GM18502 (cell line): ENCODE measurements around the gene ACSL3.

Experiments
- ATAC-seq: cut with Tn5 transposase; IDR thresholded peaks from one replicate; pipeline ENCODE4 v1.9.1; 2021; ENCODE audit warnings: mild to moderate bottlenecking; ENCODE audit not compliant: unreplicated experiment, poor library complexity

Gene ACSL3

DNA sequence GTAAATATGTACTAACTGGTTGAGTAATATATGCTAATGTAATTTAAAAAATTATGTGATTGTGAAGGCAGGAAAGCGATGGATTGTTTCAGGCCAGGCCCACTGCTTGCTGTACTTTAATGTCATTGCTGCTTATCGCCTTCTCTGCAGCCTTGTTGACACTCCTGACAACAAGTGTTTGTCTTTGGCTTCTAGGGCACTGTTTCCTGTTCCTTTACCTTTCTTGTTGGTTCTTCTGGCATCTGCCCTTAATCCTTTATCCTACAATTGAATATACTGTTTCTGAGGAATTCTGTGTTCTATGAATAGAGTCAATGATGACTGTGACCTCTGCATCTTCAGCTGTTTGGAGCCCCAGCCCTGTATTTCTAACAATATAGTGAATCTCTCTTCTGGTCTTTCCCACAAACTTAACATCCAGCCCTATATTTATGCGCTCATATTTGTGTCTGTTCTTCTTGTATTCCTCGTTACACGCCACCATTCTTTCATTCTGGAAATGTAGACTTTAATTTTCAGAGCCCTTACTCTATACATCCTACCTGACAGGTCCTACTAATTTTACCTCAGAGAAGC, 17.6 kb downstream of the ACSL3 start:
- ATAC-seq: no peak

DNA sequence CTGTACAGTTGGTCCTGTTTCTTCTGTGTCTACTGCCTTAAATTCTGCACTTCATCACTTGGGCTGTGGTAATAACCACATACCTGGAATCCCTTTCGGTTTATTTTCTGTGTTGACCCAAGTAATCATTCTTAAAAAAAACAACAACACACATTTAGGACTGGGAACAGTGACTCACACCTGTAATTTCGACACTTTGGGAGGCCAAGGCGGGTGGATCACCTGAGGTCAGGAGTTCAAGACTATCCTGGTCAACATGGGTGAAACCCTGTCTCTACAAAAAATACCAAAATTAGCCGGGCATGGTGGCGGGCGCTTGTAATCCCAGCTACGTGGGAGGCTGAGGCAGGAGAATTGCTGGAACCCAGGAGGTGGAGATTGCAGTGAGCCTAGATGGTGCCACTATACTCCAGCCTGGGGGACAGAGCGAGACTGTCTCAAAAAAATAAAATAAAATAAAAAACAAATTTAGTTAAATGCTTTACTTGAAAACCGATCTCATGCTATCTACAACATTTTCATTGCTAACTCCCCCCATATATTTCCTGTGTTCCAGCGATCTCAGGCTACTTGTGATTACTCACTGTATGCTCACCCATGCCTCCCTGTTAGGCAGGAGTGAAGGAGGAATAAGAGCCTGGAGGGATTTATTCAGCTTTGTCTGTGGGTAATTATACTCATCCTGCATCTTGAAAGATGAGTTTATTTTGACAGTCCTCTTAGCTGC, 18.2 kb downstream of the ACSL3 start:
- no peak for ATAC-seq

DNA sequence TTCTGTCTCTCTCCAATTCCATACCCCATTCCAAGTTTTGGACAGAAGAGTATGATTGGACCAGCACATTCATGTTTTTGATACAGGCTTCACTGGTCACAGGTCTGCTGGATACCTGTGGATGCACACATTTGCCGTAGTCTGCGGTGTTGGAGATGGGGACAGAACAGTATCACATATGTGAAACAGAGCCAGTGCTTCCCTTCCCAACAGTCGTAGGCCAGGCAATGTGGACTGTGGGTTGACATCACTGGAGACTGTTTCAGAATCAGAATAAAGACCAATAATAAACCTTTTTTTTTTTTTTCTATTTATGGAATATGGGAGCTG, 18.7 kb downstream of the ACSL3 start:
- ATAC-seq: no peak

DNA sequence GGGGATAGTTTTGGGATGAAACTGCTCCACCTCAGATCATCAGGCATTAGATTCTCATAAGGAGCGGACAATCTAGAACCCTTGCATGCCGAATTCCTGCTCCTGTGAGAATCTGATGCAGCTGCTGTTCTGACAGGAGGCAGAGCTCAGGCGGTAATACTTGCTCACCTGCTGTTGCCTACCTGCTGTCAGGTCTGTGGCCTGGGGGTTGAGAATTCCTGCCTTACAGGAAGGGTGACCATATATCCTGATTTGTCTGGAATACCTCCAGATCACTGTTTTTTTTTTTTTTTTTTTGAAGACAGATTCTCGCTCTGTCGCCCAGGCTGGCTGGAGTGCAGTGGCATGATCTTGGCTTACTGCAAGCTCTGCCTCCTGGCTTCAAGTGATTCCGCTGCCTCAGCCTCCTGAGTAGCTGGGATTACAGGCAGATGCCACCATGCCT, 21.7 kb downstream of the ACSL3 start:
- ATAC-seq: no peak

DNA sequence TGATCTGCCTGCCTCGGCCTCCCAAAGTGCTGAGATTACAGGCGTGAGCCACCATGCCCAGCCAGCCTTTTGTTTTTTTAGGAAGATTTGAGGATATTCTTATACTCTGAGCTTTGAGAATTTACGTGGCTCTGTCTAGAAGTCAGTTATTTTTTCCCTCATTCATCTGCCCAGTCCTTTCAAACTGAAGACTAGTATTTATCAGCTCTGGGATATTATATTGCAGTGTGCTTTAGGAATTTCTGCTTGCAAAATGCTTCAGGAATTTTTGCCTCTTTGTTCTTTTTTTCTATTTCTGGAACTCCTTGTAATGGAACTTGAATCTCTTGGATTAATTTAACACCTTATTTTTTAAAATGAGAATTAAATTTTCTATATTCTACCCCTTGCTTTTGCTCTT, 22.6 kb downstream of the ACSL3 start:
- ATAC-seq: no peak

DNA sequence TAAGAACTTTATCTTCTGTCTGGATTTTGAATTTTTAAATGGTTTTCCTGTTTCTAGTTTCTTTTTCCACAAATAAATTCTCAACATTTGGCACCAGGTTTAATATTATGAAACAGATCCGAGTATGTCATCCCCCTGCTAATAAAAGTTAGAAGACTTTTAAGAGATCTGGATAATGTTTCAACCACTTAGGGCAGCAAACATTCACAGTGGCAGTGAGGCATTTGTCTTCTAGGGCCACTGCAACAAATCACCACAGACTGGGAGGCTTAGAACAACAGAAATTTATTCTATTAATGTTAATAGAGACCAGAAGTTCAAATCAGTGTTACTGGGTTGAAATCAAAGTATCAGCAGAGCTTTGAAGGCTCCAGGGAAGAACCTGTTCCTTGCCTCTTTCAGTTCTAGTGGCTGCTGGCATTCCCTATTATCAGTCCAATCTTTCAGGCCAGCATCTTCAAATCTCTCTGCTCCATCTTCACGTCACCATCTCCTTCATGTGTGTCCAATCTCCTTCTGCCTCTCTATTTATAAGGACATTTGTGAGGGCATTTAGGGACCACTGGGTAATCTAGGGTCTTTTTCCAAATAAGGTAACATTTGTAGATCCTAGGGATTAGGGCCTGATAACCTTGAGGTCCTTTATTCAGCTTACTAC, 23.4 kb downstream of the ACSL3 start:
- ATAC-seq: no peak

- no peak for ATAC-seq
Observed at GRCh38 chr2:222884805-222885424, 24.1 kb downstream of the ACSL3 start.

GRCh38 chr2:222887124-222887523, 26.3 kb downstream of the ACSL3 start:
- ATAC-seq: no peak

DNA sequence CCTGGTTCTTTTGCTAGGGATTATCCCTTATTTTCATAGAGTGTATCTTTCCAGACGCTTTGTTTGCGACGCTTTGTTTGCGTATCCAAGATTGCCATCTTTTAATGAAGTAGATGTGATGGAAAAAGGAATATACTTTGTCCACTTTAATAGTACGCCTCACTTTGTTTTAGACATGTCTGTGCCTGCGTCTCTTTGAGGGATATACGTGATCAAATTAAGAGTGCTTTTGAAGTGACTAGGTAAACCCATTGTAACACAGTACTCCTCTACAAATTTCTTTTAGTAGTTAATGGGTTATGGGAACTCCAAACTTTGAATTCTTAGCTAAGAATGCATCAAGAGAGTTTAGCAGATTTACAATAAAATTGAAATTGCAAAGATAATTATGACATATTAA, 27.9 kb downstream of the ACSL3 start:
- ATAC-seq: no peak

- no peak for ATAC-seq
Observed at GRCh38 chr2:222891890-222892289, 31.1 kb downstream of the ACSL3 start.

- ATAC-seq: no peak
Observed at GRCh38 chr2:222892321-222892720, 31.5 kb downstream of the ACSL3 start.

DNA sequence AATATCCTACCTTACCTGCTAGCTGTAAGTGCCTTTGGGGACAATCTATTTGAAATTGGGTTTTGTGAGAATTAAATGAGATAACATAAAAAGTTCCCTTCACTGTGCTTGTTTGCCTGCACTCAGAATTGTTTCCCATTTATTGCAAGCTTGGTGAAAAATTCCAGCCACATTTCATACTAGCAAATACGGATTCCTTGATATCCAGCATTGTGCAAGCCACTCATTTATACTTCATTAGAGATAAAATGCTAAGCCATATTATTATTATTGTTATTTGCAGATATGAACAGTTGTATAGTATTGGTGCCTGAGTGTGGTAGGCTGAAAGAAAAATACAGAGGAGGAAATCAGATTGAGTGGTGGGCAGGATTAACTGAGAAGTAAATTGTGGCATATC, 31.9 kb downstream of the ACSL3 start:
- no peak for ATAC-seq

DNA sequence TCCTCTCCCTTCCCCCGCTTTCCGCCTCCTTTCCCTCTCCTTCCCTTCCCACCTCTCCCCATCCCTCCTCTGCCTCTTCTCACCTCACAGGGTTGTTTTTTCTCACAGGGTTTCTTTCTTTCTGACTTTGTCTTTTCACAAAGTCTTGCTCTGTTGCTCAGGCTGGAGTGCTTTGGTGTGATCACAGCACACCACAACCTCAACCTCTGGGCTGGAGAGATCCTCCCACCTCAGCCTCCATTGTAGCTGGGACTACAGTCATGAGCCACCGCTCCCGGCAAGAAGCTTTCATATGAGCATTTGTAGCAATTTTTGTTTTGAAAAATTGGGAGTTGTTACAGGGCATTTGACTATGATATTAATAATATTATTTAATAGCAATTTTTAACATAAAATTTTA, 32.9 kb downstream of the ACSL3 start:
- ATAC-seq: no peak

- no peak for ATAC-seq
Observed at GRCh38 chr2:222895144-222895543, 34.3 kb downstream of the ACSL3 start.

- ATAC-seq: no peak
Observed at GRCh38 chr2:222897898-222898297, 37.1 kb downstream of the ACSL3 start.

DNA sequence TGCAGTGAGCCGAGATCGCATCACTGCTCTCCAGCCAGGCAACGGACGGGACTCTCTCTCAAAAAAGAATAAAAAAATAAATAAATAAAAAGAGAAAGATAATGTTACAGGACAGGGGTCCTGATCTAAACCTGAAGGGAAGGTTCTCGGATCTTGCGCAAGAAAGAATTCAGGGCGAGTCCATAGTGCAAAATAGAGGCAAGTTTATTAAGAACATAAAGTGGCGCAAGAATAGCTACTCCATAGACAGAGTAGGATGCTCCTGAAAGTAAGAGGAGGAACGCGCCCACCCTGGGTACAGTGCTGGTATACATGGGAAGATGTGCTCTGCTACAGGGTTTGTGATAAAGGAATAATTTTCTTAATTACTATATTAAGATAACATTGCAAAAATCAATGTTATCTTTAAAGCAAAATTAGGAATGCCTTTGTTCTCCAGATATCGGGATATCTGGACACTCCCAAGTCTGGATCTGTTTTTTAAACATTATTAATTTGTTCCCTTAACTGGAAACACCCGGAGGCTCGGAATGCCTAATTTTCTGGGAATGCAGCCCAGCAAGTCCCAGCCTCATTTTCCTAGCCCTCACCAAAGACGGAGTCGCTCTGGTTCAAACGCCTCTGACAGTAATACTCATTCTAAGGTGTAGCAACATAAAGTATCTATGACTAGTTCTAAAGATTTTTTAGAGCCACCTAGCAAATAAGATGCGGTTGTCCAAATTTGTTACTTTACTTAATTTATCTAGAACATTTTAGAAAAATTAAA, 38.8 kb downstream of the ACSL3 start:
- no peak for ATAC-seq

- no peak for ATAC-seq
Observed at GRCh38 chr2:222900354-222900753, 39.5 kb downstream of the ACSL3 start.

DNA sequence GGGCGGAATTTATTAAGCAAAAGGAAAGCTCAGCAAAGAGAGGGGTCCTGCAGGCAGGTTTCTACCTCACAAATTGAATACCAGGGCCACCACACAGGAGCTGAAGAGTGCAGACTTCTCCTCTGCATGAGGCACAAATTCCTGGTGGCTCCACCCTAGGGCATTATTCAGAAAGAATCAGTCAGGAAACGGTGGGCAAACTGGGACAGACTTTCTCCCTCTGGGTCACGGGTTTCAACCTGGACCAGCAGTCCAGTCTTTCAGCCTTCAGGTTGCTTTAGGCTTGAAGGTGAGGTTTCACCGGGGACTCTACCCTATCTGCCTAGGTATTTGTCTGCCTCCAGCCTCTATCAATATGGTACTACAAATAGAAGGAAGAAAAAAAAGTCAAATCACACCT, 41.8 kb downstream of the ACSL3 start:
- ATAC-seq: no peak

- ATAC-seq: peak; percentile 90
Observed at GRCh38 chr2:222903234-222904220, 42.7 kb downstream of the ACSL3 start.
